CD8-positive, alpha-beta memory T cell (primary cell): ENCODE measurements around the gene IL22RA1. TPM values are rescaled to one million over a fixed set of nuclear protein-coding genes. Genes with fewer than 3 reads are reported as not detected.
A peak's percentile ranks its signal among the peaks of the same experiment; 100 is the strongest.

Experiments used
- CTCF ChIA-PET: fragments of 350-600 bp; sonication (Branson Sonifier 250); formaldehyde crosslinking; loops from one replicate; lab custom pipeline; 2021; ENCODE audit warnings: antibody characterized with exemption; lab: Charles Lee
- POLR2A ChIA-PET: fragments of 350-600 bp; sonication (Branson Sonifier 250); formaldehyde crosslinking; loops from one replicate; lab custom pipeline; 2021; ENCODE audit warnings: antibody characterized with exemption; lab: Charles Lee
- DNase-seq, 5 donors: peaks; one replicate each; pipeline versions ENCODE4 v3.0.0 to v3.0.0-alpha.2; 2020 to 2022; ENCODE audit warnings: mixed read lengths in 1 of 5
- H3K27ac ChIP-seq: one replicate; pipeline ENCODE4 v1.7.0; 2013; ENCODE audit warnings: low read depth, mild to moderate bottlenecking, low read length, moderate library complexity
- H3K27me3 ChIP-seq: 2 replicates; pipeline ENCODE4 v1.7.0; 2013; ENCODE audit warnings: low read length, mild to moderate bottlenecking; ENCODE audit not compliant: insufficient read depth, poor library complexity, severe bottlenecking
- H3K36me3 ChIP-seq: 2 replicates; pipeline ENCODE4 v1.7.0; 2013; ENCODE audit warnings: mild to moderate bottlenecking, low read length, moderate library complexity; ENCODE audit not compliant: insufficient read depth
- H3K4me1 ChIP-seq: 2 replicates; pipeline ENCODE4 v1.7.0; 2013; ENCODE audit warnings: mild to moderate bottlenecking, low read length, moderate library complexity; ENCODE audit not compliant: insufficient read depth
- H3K4me3 ChIP-seq: 2 replicates; pipeline ENCODE4 v1.7.0; 2013; ENCODE audit warnings: mild to moderate bottlenecking, low read length
- H3K9me3 ChIP-seq: 2 replicates; pipeline ENCODE4 v1.7.0; 2013; ENCODE audit warnings: mild to moderate bottlenecking, low read length
- H3K27ac Mint-ChIP-seq, 8 donors: one replicate each; pipeline ENCODE4 v1.8.0; 2020 to 2021; ENCODE audit warnings: mixed read lengths in 8 of 8, mild to moderate bottlenecking in 6 of 8, inconsistent platforms in 3 of 8, moderate library complexity in 3 of 8
- H3K27me3 Mint-ChIP-seq, 2 donors: one replicate each; pipeline ENCODE4 v1.8.0; 2020 to 2021; ENCODE audit warnings: mixed read lengths in 2 of 2, mild to moderate bottlenecking in 1 of 2, moderate library complexity in 1 of 2
- H3K36me3 Mint-ChIP-seq, 3 donors: one replicate each; pipeline ENCODE4 v1.8.0; 2020 to 2021; ENCODE audit warnings: mixed read lengths in 3 of 3, inconsistent platforms in 1 of 3, mild to moderate bottlenecking in 1 of 3
- H3K4me1 Mint-ChIP-seq, 3 donors: one replicate each; pipeline ENCODE4 v1.8.0; 2020 to 2021; ENCODE audit warnings: mixed read lengths in 3 of 3, inconsistent platforms in 1 of 3, mild to moderate bottlenecking in 1 of 3
- H3K4me3 Mint-ChIP-seq, 7 donors: one replicate each; pipeline ENCODE4 v1.8.0; 2020 to 2021; ENCODE audit warnings: mixed read lengths in 7 of 7, mild to moderate bottlenecking in 6 of 7, moderate library complexity in 4 of 7, inconsistent platforms in 2 of 7
- H3K9me3 Mint-ChIP-seq, 5 donors: one replicate each; pipeline ENCODE4 v1.8.0; 2020 to 2022; ENCODE audit warnings: mixed read lengths in 5 of 5, mild to moderate bottlenecking in 3 of 5, moderate library complexity in 2 of 5, inconsistent platforms in 1 of 5
- polyA plus RNA-seq: library from polyadenylated mRNA; unstranded; fragments of 300-500 nt; fragmentation: Illumina TruSeq; gene quantifications from one replicate; pipeline ENCODE4 v1.2.3, GENCODE V29; 2021
- total RNA-seq, 2 experiments: library from RNA; stranded (reverse); gene quantifications; one replicate each; pipeline ENCODE4 v1.2.3, GENCODE V29; 2021

IL22RA1 gene
- total and polyA plus RNA-seq, 3 experiments from 2014 or later, result not detected

- H3K27ac ChIP-seq, result no peak overlapping the region
- H3K9me3 Mint-ChIP-seq, result no peaks in the 10 kb centered on the region
- DNase-seq, result no peak
- H3K27ac Mint-ChIP-seq, result peak overlapping the region in 1 of 8 donors; percentile 15
- H3K9me3 ChIP-seq, result no peaks in the 10 kb centered on the region
- peaks cover 8% of the 10 kb centered on the region for H3K4me1 ChIP-seq
- peaks cover 7 to 19% of the 10 kb centered on the region in 2 donors for H3K27me3 Mint-ChIP-seq
- no peaks in the 10 kb centered on the region for H3K36me3 Mint-ChIP-seq
- H3K27me3 ChIP-seq, result no peaks in the 10 kb centered on the region
- CTCF ChIA-PET, result no interaction called here
- peaks cover 0 to 12% (median 5%) of the 10 kb centered on the region in 3 donors for H3K4me1 Mint-ChIP-seq
- H3K4me3 ChIP-seq, result no peak overlapping the region
- POLR2A ChIA-PET, result no interaction called here
- no peak overlapping the region for H3K4me3 Mint-ChIP-seq
- no peaks in the 10 kb centered on the region for H3K36me3 ChIP-seq
Observed at GRCh38 chr1:24109686-24110475, 33.1 kb downstream of the IL22RA1 start.

DNA sequence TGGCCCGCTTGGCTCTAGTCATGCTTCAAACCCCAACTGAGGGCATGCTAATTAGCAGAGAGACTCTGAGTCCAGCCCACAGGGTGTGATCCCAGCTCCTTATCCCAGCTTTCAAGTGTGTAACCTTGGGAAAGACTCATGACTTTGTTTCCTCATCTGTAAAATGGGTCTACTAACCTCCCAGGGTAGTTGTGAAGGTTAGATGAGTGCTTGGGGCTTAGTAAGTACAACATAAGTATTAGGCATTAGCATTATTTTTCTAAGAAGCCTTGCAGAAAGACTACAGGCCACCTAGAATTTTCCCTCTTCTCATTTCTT, 33.8 kb downstream of the IL22RA1 start:
- Histone ChIP-seq H3K4me3 (no peak overlapping the region), H3K4me1 (peaks cover 8% of the 10 kb centered on the region), H3K36me3 (no peaks in the 10 kb centered on the region), H3K9me3 (no peaks in the 10 kb centered on the region), H3K27ac (no peak overlapping the region), H3K27me3 (no peaks in the 10 kb centered on the region)
- CTCF ChIA-PET, result no interaction called here
- H3K4me3 Mint-ChIP-seq, result no peak overlapping the region
- peaks cover 0 to 12% (median 5%) of the 10 kb centered on the region in 3 donors for H3K4me1 Mint-ChIP-seq
- POLR2A ChIA-PET, result no interaction called here
- peak overlapping the region in 1 of 8 donors; percentile 73 for H3K27ac Mint-ChIP-seq
- H3K27me3 Mint-ChIP-seq, result peaks cover 7 to 16% of the 10 kb centered on the region in 2 donors
- H3K36me3 Mint-ChIP-seq, result no peaks in the 10 kb centered on the region
- no peaks in the 10 kb centered on the region for H3K9me3 Mint-ChIP-seq
- DNase-seq, result no peak

GRCh38 chr1:24108334-24109165, 34.4 kb downstream of the IL22RA1 start:
- ChIA-PET POLR2A (no interaction called here), CTCF (no interaction called here)
- Histone ChIP-seq H3K36me3 (no peaks in the 10 kb centered on the region), H3K27me3 (no peaks in the 10 kb centered on the region), H3K9me3 (no peaks in the 10 kb centered on the region), H3K4me1 (peaks cover 8% of the 10 kb centered on the region), H3K4me3 (no peak overlapping the region), H3K27ac (no peak overlapping the region)
- Mint-ChIP-seq H3K27ac (peak overlapping the region in 1 of 8 donors; percentile 73), H3K36me3 (no peaks in the 10 kb centered on the region), H3K4me3 (no peak overlapping the region), H3K27me3 (peaks cover 4 to 12% of the 10 kb centered on the region in 2 donors), H3K9me3 (no peaks in the 10 kb centered on the region), H3K4me1 (peaks cover 0 to 12% (median 5%) of the 10 kb centered on the region in 3 donors)
- no peak for DNase-seq

- no peaks in the 10 kb centered on the region for H3K9me3 ChIP-seq
Observed at GRCh38 chr1:24107462-24108138, 35.3 kb downstream of the IL22RA1 start.

DNA sequence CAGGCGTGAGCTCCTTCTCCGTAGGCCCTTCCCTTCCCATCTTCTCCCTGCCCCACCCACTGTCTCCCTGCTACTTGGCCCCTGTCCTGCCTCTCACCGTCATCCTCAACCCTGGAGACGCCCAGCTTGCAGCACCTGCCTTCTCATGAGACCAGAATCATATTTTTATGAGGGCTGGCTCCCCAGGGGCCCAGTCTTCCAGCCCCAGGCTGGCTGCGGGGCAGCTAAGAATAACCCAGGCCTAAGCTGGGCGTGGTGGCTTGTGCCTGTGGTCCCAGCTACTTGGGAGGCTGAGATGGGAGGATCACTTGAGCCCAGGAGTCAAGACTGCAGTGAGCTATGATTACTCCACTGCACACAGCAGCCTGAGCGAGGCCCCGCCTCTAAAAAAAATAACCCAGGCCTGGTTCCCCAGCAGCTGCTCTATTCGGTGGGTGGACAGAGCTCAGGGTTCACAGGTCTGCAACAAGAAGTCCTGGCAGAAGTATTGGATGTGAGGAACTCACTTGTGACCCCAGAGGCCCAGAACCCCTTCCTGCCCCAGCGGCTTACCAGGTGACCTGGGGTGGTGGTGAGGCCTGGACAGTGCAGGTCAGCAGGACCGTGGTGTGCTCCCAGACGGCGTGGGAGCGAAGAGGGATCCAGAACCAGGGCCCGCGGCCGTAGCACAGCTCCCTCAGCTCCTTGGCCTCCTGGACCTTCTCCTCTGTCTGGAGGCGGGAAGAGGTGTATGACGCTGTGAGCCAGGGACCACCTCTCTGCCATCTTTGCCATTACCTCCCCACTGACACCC, 37.4 kb downstream of the IL22RA1 start:
- Mint-ChIP-seq H3K36me3 (no peaks in the 10 kb centered on the region), H3K27me3 (no peaks in the 10 kb centered on the region), H3K9me3 (no peaks in the 10 kb centered on the region), H3K27ac (peak overlapping the region in 1 of 8 donors; percentile 84), H3K4me1 (no peaks in the 10 kb centered on the region), H3K4me3 (no peak overlapping the region)
- Histone ChIP-seq H3K9me3 (no peaks in the 10 kb centered on the region), H3K4me1 (no peaks in the 10 kb centered on the region), H3K4me3 (no peak overlapping the region), H3K27me3 (no peaks in the 10 kb centered on the region), H3K27ac (no peak overlapping the region), H3K36me3 (no peaks in the 10 kb centered on the region)
- no peak for DNase-seq
- ChIA-PET POLR2A (no interaction called here), CTCF (interaction anchor here (1.0 kb wide), 1 partner anchor 34 kb away, joined by 3 read pairs; no protein-coding TSS in a partner anchor)

More at GRCh38 chr1:24107462-24108138, 35.3 kb downstream of the IL22RA1 start:
- Histone ChIP-seq H3K36me3 (no peaks in the 10 kb centered on the region), H3K4me1 (peaks cover 5% of the 10 kb centered on the region), H3K27ac (no peak overlapping the region), H3K4me3 (no peak overlapping the region), H3K27me3 (no peaks in the 10 kb centered on the region)
- no peak overlapping the region for H3K4me3 Mint-ChIP-seq
- peaks cover 0 to 9% (median 5%) of the 10 kb centered on the region in 3 donors for H3K4me1 Mint-ChIP-seq
- no peak overlapping the region for H3K27ac Mint-ChIP-seq
- ChIA-PET CTCF (no interaction called here), POLR2A (no interaction called here)
- DNase-seq, result no peak
- no peaks in the 10 kb centered on the region for H3K36me3 Mint-ChIP-seq
- H3K27me3 Mint-ChIP-seq, result peaks cover 1 to 8% of the 10 kb centered on the region in 2 donors
- H3K9me3 Mint-ChIP-seq, result no peaks in the 10 kb centered on the region

- H3K4me3 Mint-ChIP-seq, result no peak overlapping the region
- no peak overlapping the region for H3K4me3 ChIP-seq
- ChIA-PET CTCF (interaction anchor here (1.0 kb wide), 1 partner anchor 34 kb away, joined by 3 read pairs; no protein-coding TSS in a partner anchor), POLR2A (no interaction called here)
- DNase-seq, result no peak
- no peaks in the 10 kb centered on the region for H3K36me3 Mint-ChIP-seq
- no peaks in the 10 kb centered on the region for H3K27me3 ChIP-seq
- no peaks in the 10 kb centered on the region for H3K4me1 ChIP-seq
- H3K4me1 Mint-ChIP-seq, result no peaks in the 10 kb centered on the region
- no peaks in the 10 kb centered on the region for H3K9me3 Mint-ChIP-seq
- no peaks in the 10 kb centered on the region for H3K36me3 ChIP-seq
- H3K27ac ChIP-seq, result no peak overlapping the region
- no peak overlapping the region for H3K27ac Mint-ChIP-seq
- H3K27me3 Mint-ChIP-seq, result no peaks in the 10 kb centered on the region
- no peaks in the 10 kb centered on the region for H3K9me3 ChIP-seq
Observed at GRCh38 chr1:24104854-24105253, 38.1 kb downstream of the IL22RA1 start.

GRCh38 chr1:24103879-24104278, 39.1 kb downstream of the IL22RA1 start:
- no peak overlapping the region for H3K4me3 ChIP-seq
- DNase-seq, result no peak
- no peaks in the 10 kb centered on the region for H3K9me3 ChIP-seq
- no peaks in the 10 kb centered on the region for H3K27me3 Mint-ChIP-seq
- H3K36me3 ChIP-seq, result no peaks in the 10 kb centered on the region
- H3K27ac ChIP-seq, result no peak overlapping the region
- no peaks in the 10 kb centered on the region for H3K9me3 Mint-ChIP-seq
- H3K27me3 ChIP-seq, result no peaks in the 10 kb centered on the region
- H3K36me3 Mint-ChIP-seq, result no peaks in the 10 kb centered on the region
- ChIA-PET CTCF (interaction anchor here (0.6 kb wide), 1 partner anchor 346 kb away, joined by 3 read pairs; no protein-coding TSS in a partner anchor), POLR2A (no interaction called here)
- no peak overlapping the region for H3K4me3 Mint-ChIP-seq
- H3K4me1 ChIP-seq, result no peaks in the 10 kb centered on the region
- no peaks in the 10 kb centered on the region for H3K4me1 Mint-ChIP-seq
- peak overlapping the region in 1 of 8 donors; percentile 3 for H3K27ac Mint-ChIP-seq
